RWPE1 (cell line): ENCODE data around the gene NME1.

Experiments used
- CTCF ChIA-PET: fragments of 350-600 bp; sonication (Branson Sonifier 250); formaldehyde crosslinking; extraction: SDS; loops from one replicate; lab custom pipeline; 2021; lab: Yijun Ruan, JAX
- POLR2A ChIA-PET: fragments of 400-600 bp; formaldehyde crosslinking; extraction: SDS; loops from one replicate; lab custom pipeline; 2020; ENCODE audit warnings: antibody characterized with exemption; ENCODE audit not compliant: low non-redundant PET; lab: Yijun Ruan, JAX
- DNase-seq: peaks from one replicate; pipeline ENCODE4 v3.0.0; 2012; ENCODE audit warnings: low spot score
- H3K27ac ChIP-seq: fragments of 450-650 bp; 2 replicates; pipeline ENCODE4 v1.5.1; 2017
- CTCF ChIP-seq: fragments of 450-650 bp; conservative IDR thresholded peaks from 2 replicates; pipeline ENCODE4 v1.5.1; 2017; ENCODE audit warnings: low read depth, mild to moderate bottlenecking

The NME1 gene

GRCh38 chr17:51144266-51145022, 8.9 kb upstream of the NME1 start:
- CTCF ChIA-PET: no interaction called here
- no peak for DNase-seq
- no peak for TF ChIP-seq CTCF
- POLR2A ChIA-PET: no interaction called here
- H3K27ac ChIP-seq: no peak overlapping the region

DNA sequence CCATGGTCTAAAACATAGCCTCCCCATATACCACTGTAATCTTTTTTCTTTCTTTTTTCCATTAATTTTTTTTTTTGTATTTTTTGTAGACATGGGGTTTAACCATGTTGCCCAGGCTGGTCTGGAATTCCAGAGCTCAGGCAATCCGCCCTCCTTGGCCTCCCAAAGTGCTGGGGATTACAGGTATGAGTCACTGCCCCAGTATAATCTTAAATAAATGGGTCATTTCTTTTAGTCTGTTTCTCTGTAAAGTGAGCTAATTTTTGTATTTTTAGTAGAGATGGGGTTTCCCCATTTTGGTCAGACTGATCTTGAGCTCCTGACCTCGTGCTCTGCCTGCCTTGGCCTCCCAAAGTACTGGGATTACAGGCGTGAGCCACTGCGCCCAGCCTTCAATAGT, 5.7 kb upstream of the NME1 start:
- no peak for TF ChIP-seq CTCF
- ChIA-PET CTCF (no interaction called here), POLR2A (no interaction called here)
- DNase-seq: no peak
- no peak overlapping the region for H3K27ac ChIP-seq

DNA sequence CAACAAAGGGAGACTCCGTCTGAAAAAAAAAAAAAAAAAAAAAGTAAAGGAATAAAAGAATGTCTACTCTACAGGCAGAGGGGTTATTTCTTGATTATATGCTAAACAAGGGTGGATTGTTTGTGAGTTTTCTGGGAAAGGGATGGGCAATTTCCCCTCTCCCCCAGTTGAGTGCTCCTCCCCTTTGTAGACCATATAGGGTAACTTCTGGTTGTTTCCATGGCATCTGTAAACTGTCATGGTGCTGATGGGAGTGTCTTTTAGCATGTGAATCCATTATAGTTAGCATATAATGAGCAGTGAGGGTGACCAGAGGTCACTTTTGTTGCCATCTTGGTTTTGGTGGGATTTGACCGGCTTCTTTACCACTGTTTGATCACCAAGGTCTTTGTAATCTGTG, 4.2 kb upstream of the NME1 start:
- no peak for DNase-seq
- ChIA-PET CTCF (no interaction called here), POLR2A (no interaction called here)
- no peak overlapping the region for H3K27ac ChIP-seq
- TF ChIP-seq CTCF: no peak

- no peak for TF ChIP-seq CTCF
- ChIA-PET CTCF (no interaction called here), POLR2A (no interaction called here)
- DNase-seq: no peak
- H3K27ac ChIP-seq: peak overlapping the region; percentile 84
Measured at GRCh38 chr17:51150932-51151331, 2.4 kb upstream of the NME1 start.

DNA sequence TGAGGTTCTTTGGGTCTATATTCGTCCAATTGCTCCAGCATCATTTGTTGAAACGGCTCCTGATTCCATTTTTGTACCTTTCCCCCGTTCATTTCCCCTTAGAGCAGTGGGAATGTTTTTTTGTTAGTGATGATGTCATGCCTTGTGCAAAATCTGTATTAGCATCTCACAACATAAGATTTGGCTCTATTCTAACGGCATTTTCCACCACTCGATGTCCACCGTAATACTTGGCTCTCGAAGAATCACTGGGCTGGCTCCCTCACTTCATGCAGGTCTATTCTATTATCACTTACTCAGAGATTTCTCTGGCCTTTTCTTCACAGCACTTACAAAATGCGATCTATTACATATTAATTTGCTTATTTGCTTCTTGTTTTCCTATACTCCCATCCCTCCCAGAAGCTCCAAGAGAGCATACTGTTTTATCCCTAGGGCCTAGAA, 571 bp upstream of the NME1 start:
- DNase-seq: no peak
- ChIA-PET POLR2A (no interaction called here), CTCF (interaction anchor here (0.6 to 1.3 kb wide), 7 partner anchors 11 to 290 kb away, joined by 3 to 8 read pairs (median 4); no protein-coding TSS in a partner anchor)
- TF ChIP-seq CTCF: no peak
- H3K27ac ChIP-seq: peak overlapping the region; percentile 89

DNA sequence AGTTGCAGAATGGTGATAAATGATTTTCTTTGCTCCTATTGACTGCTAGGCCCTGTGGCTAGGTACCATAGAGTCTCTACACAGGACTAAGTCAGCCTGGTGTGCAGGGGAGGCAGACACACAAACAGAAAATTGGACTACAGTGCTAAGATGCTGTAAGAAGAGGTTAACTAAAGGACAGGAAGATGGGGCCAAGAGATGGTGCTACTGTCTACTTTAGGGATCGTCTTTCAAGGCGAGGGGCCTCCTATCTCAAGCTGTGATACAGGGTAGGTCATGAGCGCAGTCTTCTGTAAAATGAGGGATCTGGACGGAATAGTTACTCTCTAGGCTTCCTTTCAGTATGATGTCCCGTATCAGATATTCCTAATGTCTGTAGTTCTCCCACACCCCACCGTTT, 817 bp downstream of the NME1 start:
- TF ChIP-seq CTCF: no peak
- DNase-seq: no peak
- ChIA-PET CTCF (no interaction called here), POLR2A (no interaction called here)
- H3K27ac ChIP-seq: peak overlapping the region; percentile 89
